WTC11 (cell line): ENCODE results near the gene CSF1. TPM values are rescaled to one million over a fixed set of nuclear protein-coding genes. Genes with fewer than 3 reads are reported as not detected.

Experiments
- ATAC-seq: fragments of 200-7000 bp; cut with Tn5 transposase; 2 replicates; pipeline ENCODE4 v1.10.0; 2021; ENCODE audit warnings: mild to moderate bottlenecking, moderate library complexity
- CTCF ChIA-PET: fragments of 300-600 bp; sonication (Branson Sonifier 250); formaldehyde crosslinking; loops from one replicate; lab custom pipeline; 2021; ENCODE audit warnings: antibody characterized with exemption; lab: Charles Lee
- POLR2A ChIA-PET: fragments of 350-600 bp; sonication (Branson Sonifier 250); formaldehyde crosslinking; loops from one replicate; lab custom pipeline; 2021; ENCODE audit warnings: antibody characterized with exemption; lab: Charles Lee
- DNase-seq: peaks from one replicate; pipeline ENCODE4 v3.0.0; 2021; ENCODE audit warnings: low spot score
- H3K27ac Mint-ChIP-seq: 2 replicates; pipeline ENCODE4 v1.8.0; 2021; ENCODE audit warnings: mixed read lengths
- H3K27me3 Mint-ChIP-seq: 2 replicates; pipeline ENCODE4 v1.8.0; 2021; ENCODE audit warnings: low read depth, mild to moderate bottlenecking, moderate library complexity, mixed read lengths
- H3K36me3 Mint-ChIP-seq: 2 replicates; pipeline ENCODE4 v1.8.0; 2021; ENCODE audit warnings: mixed read lengths
- H3K4me1 Mint-ChIP-seq: 2 replicates; pipeline ENCODE4 v1.8.0; 2022; ENCODE audit warnings: mixed read lengths
- H3K4me3 Mint-ChIP-seq: 2 replicates; pipeline ENCODE4 v1.8.0; 2021; ENCODE audit warnings: mild to moderate bottlenecking, moderate library complexity, mixed read lengths
- H3K9me3 Mint-ChIP-seq: 2 replicates; pipeline ENCODE4 v1.8.0; 2021; ENCODE audit warnings: mixed read lengths
- AFF4 ChIP-seq: sonication (generic); formaldehyde crosslinking; IDR thresholded peaks from 2 replicates; pipeline ENCODE4 v1.8.1; 2023; ENCODE audit warnings: mild to moderate bottlenecking, missing genetic modification reagents, borderline replicate concordance
- CBFB ChIP-seq: sonication (generic); formaldehyde crosslinking; IDR thresholded peaks from 2 replicates; pipeline ENCODE4 v1.8.1; 2022; ENCODE audit warnings: mild to moderate bottlenecking, low read depth, missing genetic modification reagents
- CDX4 ChIP-seq: fragments of 250-450 bp; sonication (Bioruptor Pico); IDR thresholded peaks from 2 replicates; pipeline ENCODE4 v1.9.0; 2021; ENCODE audit warnings: moderate library complexity, mild to moderate bottlenecking, inconsistent platforms, borderline replicate concordance
- CTCF ChIP-seq: fragments of 200-600 bp; IDR thresholded peaks from 2 replicates; pipeline ENCODE4 v1.8.0; 2022; ENCODE audit warnings: antibody characterized with exemption
- ERG ChIP-seq: fragments of 250-450 bp; sonication (Bioruptor Pico); IDR thresholded peaks from 2 replicates; pipeline ENCODE4 v1.8.0; 2021; ENCODE audit warnings: mild to moderate bottlenecking
- FOXJ3 ChIP-seq: sonication (generic); formaldehyde crosslinking; IDR thresholded peaks from 2 replicates; pipeline ENCODE4 v1.9.0; 2021; ENCODE audit warnings: missing genetic modification reagents, mild to moderate bottlenecking, borderline replicate concordance
- NFATC4 ChIP-seq: fragments of 250-450 bp; sonication (Bioruptor Pico); IDR thresholded peaks from 2 replicates; pipeline ENCODE4 v1.9.0; 2021; ENCODE audit warnings: mild to moderate bottlenecking
- OVOL2 ChIP-seq: fragments of 250-450 bp; sonication (Bioruptor Pico); IDR thresholded peaks from 2 replicates; pipeline ENCODE4 v1.9.0; 2021; ENCODE audit warnings: mild to moderate bottlenecking, borderline replicate concordance
- PRRX2 ChIP-seq: fragments of 250-450 bp; sonication (Bioruptor Pico); IDR thresholded peaks from 2 replicates; pipeline ENCODE4 v1.8.0; 2021; ENCODE audit warnings: mild to moderate bottlenecking
- SMAD4 ChIP-seq: sonication (generic); formaldehyde crosslinking; IDR thresholded peaks from 2 replicates; pipeline ENCODE4 v1.8.0; 2022; ENCODE audit warnings: mild to moderate bottlenecking, missing genetic modification reagents
- TP53 ChIP-seq: sonication (generic); formaldehyde crosslinking; IDR thresholded peaks from 2 replicates; pipeline ENCODE4 v1.8.1; 2023; ENCODE audit warnings: mild to moderate bottlenecking, missing genetic modification reagents
- ZNF219 ChIP-seq: sonication (generic); formaldehyde crosslinking; IDR thresholded peaks from 2 replicates; pipeline ENCODE4 v1.8.0; 2023; ENCODE audit warnings: missing genetic modification reagents, mild to moderate bottlenecking, borderline replicate concordance
- ZNF281 ChIP-seq: sonication (generic); formaldehyde crosslinking; IDR thresholded peaks from 2 replicates; pipeline ENCODE4 v1.8.0; 2023; ENCODE audit warnings: mild to moderate bottlenecking, missing genetic modification reagents
- ZNF317 ChIP-seq: sonication (generic); formaldehyde crosslinking; IDR thresholded peaks from 2 replicates; pipeline ENCODE4 v1.8.1; 2023; ENCODE audit warnings: low read depth, mild to moderate bottlenecking, moderate library complexity, missing genetic modification reagents, borderline replicate concordance
- ZNF423 ChIP-seq: fragments of 250-450 bp; sonication (Bioruptor Pico); IDR thresholded peaks from 2 replicates; pipeline ENCODE4 v2.1.2; 2022; ENCODE audit warnings: mild to moderate bottlenecking, moderate library complexity
- total RNA-seq: library from RNA; stranded (reverse); gene quantifications from 3 replicates; pipeline ENCODE4 v1.2.3, GENCODE V29; 2021
- TF ChIP-seq, protein P1 (sequence below): sonication (generic); formaldehyde crosslinking; IDR thresholded peaks from 2 replicates; pipeline ENCODE4 v1.8.1; 2023; ENCODE audit warnings: mild to moderate bottlenecking, missing genetic modification reagents, moderate library complexity
- TF ChIP-seq, protein P2 (sequence below): sonication (generic); formaldehyde crosslinking; IDR thresholded peaks from 2 replicates; pipeline ENCODE4 v1.8.1; 2022; ENCODE audit warnings: missing genetic modification reagents, borderline replicate concordance

Gene CSF1
- total RNA-seq, 1 experiment from 2014 or later, result 3.0 TPM

DNA sequence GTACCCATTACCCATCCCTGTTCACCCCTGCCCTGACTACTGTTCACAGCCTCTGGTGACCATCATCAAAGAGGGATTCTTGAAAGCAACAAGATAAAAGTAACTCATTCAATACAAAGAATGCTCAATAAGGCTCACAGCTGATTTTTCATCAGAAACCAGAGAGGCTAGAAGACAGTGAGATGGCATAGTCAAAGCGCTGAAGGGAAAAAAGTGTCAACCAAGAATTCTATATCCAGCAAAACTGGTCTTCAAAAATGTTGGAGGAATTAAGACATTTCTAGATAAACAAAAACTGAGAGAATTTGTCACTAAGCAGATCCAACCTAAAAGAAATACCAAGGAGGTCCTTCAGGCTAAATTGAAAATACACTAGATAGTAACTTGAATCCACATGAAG is 27.1 kb downstream of the CSF1 start:
- no peak for TF ChIP-seq CBFB (CRISPR knock-in tag)
- TF ChIP-seq, protein P1, sequence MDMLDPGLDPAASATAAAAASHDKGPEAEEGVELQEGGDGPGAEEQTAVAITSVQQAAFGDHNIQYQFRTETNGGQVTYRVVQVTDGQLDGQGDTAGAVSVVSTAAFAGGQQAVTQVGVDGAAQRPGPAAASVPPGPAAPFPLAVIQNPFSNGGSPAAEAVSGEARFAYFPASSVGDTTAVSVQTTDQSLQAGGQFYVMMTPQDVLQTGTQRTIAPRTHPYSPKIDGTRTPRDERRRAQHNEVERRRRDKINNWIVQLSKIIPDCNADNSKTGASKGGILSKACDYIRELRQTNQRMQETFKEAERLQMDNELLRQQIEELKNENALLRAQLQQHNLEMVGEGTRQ (CRISPR knock-in tag), result no peak
- TF ChIP-seq AFF4 (CRISPR knock-in tag), result no peak
- TF ChIP-seq CTCF, result no peak
- TF ChIP-seq SMAD4 (CRISPR knock-in tag), result no peak
- Mint-ChIP-seq H3K27ac (no peak overlapping the region), H3K36me3 (peaks cover 10% of the 10 kb centered on the region), H3K4me1 (no peaks in the 10 kb centered on the region), H3K9me3 (peaks cover 27% of the 10 kb centered on the region), H3K4me3 (no peak overlapping the region), H3K27me3 (peaks cover 6% of the 10 kb centered on the region; the same call in 1 of the 2 replicates)
- ATAC-seq (no peak), DNase-seq (no peak)
- ChIA-PET CTCF (no interaction called here), POLR2A (no interaction called here)

GRCh38 chr1:109938556-109938955 is 27.9 kb downstream of the CSF1 start:
- ChIA-PET CTCF (no interaction called here), POLR2A (no interaction called here)
- Mint-ChIP-seq H3K27me3 (peaks cover 6% of the 10 kb centered on the region; the same call in 1 of the 2 replicates), H3K36me3 (peaks cover 10% of the 10 kb centered on the region), H3K4me1 (no peaks in the 10 kb centered on the region), H3K27ac (no peak overlapping the region), H3K4me3 (no peak overlapping the region), H3K9me3 (peaks cover 27% of the 10 kb centered on the region)
- DNase-seq (no peak), ATAC-seq (no peak)
- TF ChIP-seq CDX4 (CRISPR knock-in tag) (no peak), ZNF423 (CRISPR knock-in tag) (no peak), FOXJ3 (no peak), ZNF281 (CRISPR knock-in tag) (no peak), OVOL2 (no peak), ZNF317 (CRISPR knock-in tag) (no peak), ZNF219 (CRISPR knock-in tag) (no peak), NFATC4 (CRISPR knock-in tag) (no peak), PRRX2 (no peak), TP53 (CRISPR knock-in tag) (no peak), ERG (CRISPR knock-in tag) (no peak)
- TF ChIP-seq, protein P2, sequence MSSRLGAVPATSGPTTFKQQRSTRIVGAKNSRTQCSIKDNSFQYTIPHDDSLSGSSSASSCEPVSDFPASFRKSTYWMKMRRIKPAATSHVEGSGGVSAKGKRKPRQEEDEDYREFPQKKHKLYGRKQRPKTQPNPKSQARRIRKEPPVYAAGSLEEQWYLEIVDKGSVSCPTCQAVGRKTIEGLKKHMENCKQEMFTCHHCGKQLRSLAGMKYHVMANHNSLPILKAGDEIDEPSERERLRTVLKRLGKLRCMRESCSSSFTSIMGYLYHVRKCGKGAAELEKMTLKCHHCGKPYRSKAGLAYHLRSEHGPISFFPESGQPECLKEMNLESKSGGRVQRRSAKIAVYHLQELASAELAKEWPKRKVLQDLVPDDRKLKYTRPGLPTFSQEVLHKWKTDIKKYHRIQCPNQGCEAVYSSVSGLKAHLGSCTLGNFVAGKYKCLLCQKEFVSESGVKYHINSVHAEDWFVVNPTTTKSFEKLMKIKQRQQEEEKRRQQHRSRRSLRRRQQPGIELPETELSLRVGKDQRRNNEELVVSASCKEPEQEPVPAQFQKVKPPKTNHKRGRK (CRISPR knock-in tag), result no peak
